ENCODE data around the gene TMX1.

TMX1 gene

GRCh38 chr14:51225751-51226150 is 14.3 kb upstream of the TMX1 start:
- peak; percentile 27 for DNase-seq (ENCODE audit: extremely low read depth, low read depth)
- no peak for TF ChIP-seq CTCF (IDR thresholded peaks at IDR 0.05; ENCODE audit: low read depth, low read length)

- DNase-seq (ENCODE audit: extremely low read depth, low read depth): no peak
- no peak for TF ChIP-seq CTCF (IDR thresholded peaks at IDR 0.05; ENCODE audit: low read depth, low read length)
Observed at GRCh38 chr14:51228391-51228790, 11.7 kb upstream of the TMX1 start.

- DNase-seq (ENCODE audit: extremely low read depth, low read depth): peak; percentile 67
- TF ChIP-seq CTCF (IDR thresholded peaks at IDR 0.05; ENCODE audit: low read depth, low read length): no peak
Observed at GRCh38 chr14:51228890-51229289, 11.2 kb upstream of the TMX1 start.

- DNase-seq (ENCODE audit: extremely low read depth, low read depth): no peak
- TF ChIP-seq CTCF (IDR thresholded peaks at IDR 0.05; ENCODE audit: low read depth, low read length): no peak
Observed at GRCh38 chr14:51236314-51236713, 3.7 kb upstream of the TMX1 start.

- no peak for TF ChIP-seq CTCF (IDR thresholded peaks at IDR 0.05; ENCODE audit: low read depth, low read length)
- no peak for DNase-seq (ENCODE audit: extremely low read depth, low read depth)
Observed at GRCh38 chr14:51240804-51241380, 845 bp downstream of the TMX1 start.

GRCh38 chr14:51242545-51243490 is 2.8 kb downstream of the TMX1 start:
- TF ChIP-seq CTCF (IDR thresholded peaks at IDR 0.05; ENCODE audit: low read depth, low read length): no peak; the same call in none of the 2 replicates
- DNase-seq (ENCODE audit: extremely low read depth, low read depth): no peak

- DNase-seq (ENCODE audit: extremely low read depth, low read depth): no peak
- TF ChIP-seq CTCF (IDR thresholded peaks at IDR 0.05; ENCODE audit: low read depth, low read length): no peak
Observed at GRCh38 chr14:51244591-51244990, 4.5 kb downstream of the TMX1 start.

Data from AG09319 (cell line).